T-helper 17 cell (primary cell): ENCODE results near the gene UNC79. TPM values are rescaled to one million over a fixed set of nuclear protein-coding genes. Genes with fewer than 3 reads are reported as not detected.

ENCODE experiments used
- ATAC-seq: fragments of 150-1000 bp; cut with Tn5 transposase; 2 replicates; pipeline ENCODE4 v1.10.0; 2021; ENCODE audit warnings: mild to moderate bottlenecking, moderate library complexity
- DNase-seq, 3 donors: peaks; one replicate each; pipeline versions ENCODE4 v3.0.0 to v3.0.0-alpha.2; 2020 to 2021
- H3K9me3 ChIP-seq: one replicate; pipeline ENCODE4 v1.7.0; 2013; ENCODE audit warnings: low read length, mild to moderate bottlenecking; ENCODE audit not compliant: control insufficient read depth, poor library complexity, severe bottlenecking
- H3K27ac Mint-ChIP-seq: one replicate; pipeline ENCODE4 v1.8.0; 2022; ENCODE audit warnings: mild to moderate bottlenecking, moderate library complexity, mixed read lengths
- H3K27me3 Mint-ChIP-seq: one replicate; pipeline ENCODE4 v1.8.0; 2022; ENCODE audit warnings: mixed read lengths
- H3K36me3 Mint-ChIP-seq: one replicate; pipeline ENCODE4 v1.8.0; 2022; ENCODE audit warnings: low read depth, mixed read lengths
- H3K4me1 Mint-ChIP-seq: one replicate; pipeline ENCODE4 v1.8.0; 2022; ENCODE audit warnings: mild to moderate bottlenecking, mixed read lengths
- H3K4me3 Mint-ChIP-seq: one replicate; pipeline ENCODE4 v1.8.0; 2022; ENCODE audit warnings: mild to moderate bottlenecking, moderate library complexity, mixed read lengths
- total RNA-seq, 4 donors: library from RNA in 2 of 4; stranded (reverse) in 2 of 4; gene quantifications; one replicate each; pipeline ENCODE4 v1.2.3 and lab custom pipeline; 2022 to 2026

Gene UNC79
- total RNA-seq, 2 donors from 2014 or later: not detected

GRCh38 chr14:93665169-93665568 is 234.4 kb downstream of the UNC79 start:
- Mint-ChIP-seq H3K27me3 (peaks cover under 1% of the 10 kb centered on the region), H3K27ac (no peak overlapping the region), H3K4me1 (no peaks in the 10 kb centered on the region), H3K4me3 (no peak overlapping the region), H3K36me3 (no peaks in the 10 kb centered on the region)
- no peaks in the 10 kb centered on the region for H3K9me3 ChIP-seq
- DNase-seq (no peak), ATAC-seq (no peak)

DNA sequence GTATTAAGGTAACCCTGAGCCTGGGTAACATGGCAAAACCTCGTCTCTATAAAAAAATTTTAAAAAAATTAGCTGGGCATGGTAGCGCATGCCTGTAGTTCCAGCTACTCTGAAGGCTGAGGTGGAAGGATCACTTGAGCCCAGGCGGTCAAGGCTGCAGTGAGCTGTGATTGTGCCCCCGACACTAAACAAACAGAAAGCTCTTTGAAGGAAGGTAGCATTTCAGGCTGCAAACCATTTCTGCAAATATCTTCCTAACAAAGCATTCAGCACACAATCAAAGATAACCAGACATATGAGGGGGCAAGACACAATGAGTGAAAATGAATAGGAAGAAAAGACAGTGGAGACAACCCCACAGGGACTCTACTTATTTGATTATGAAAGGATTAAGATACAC is 238.9 kb downstream of the UNC79 start:
- peaks cover 14% of the 10 kb centered on the region for H3K27me3 Mint-ChIP-seq
- no peaks in the 10 kb centered on the region for H3K9me3 ChIP-seq
- no peak overlapping the region for H3K4me3 Mint-ChIP-seq
- no peak overlapping the region for H3K27ac Mint-ChIP-seq
- no peaks in the 10 kb centered on the region for H3K36me3 Mint-ChIP-seq
- ATAC-seq: no peak
- H3K4me1 Mint-ChIP-seq: no peaks in the 10 kb centered on the region
- DNase-seq: no peak

DNA sequence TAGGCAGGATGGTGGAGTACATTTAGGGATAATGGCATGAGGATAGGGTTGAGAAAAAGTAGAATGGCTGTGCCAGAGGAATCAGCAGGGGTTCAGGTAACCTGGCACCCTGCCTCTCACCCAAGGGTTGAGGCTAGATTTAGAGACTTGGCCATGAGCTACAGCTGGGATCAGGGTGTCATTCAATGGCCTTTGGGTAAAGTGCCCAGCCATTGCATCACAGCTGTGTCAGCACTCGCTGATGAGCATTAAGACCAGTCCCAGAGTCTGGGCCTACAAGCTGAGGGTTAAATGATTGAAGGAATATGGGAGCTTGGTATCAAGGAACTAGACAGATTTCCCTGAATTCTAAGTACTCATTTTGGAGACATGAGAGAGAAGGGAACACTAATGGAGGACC is 243.6 kb downstream of the UNC79 start:
- Mint-ChIP-seq H3K27ac (no peak overlapping the region), H3K36me3 (no peaks in the 10 kb centered on the region), H3K27me3 (peaks cover 26% of the 10 kb centered on the region), H3K4me1 (no peaks in the 10 kb centered on the region), H3K4me3 (no peak overlapping the region)
- ATAC-seq (no peak), DNase-seq (no peak)
- H3K9me3 ChIP-seq: no peaks in the 10 kb centered on the region

DNA sequence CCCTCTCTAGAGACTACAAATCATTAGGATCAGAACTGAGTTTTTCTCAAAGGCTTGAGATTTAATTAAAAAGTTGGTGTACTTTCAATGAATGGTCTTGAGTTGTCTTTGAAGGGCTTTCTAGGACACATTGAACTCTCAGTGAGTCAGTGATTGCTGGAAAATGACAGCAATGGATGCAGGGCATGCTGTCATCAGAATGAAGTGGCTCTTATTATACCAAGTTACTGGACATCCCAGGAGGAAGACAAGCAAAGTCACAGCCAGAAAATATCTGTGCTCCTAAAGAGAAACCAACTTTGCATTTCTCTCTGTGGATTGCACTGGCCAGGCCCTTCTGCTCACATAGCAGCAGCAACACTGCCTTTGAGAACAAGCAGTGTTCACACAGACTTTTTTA is 244.9 kb downstream of the UNC79 start:
- H3K36me3 Mint-ChIP-seq: no peaks in the 10 kb centered on the region
- H3K9me3 ChIP-seq: no peaks in the 10 kb centered on the region
- peaks cover 36% of the 10 kb centered on the region for H3K27me3 Mint-ChIP-seq
- H3K27ac Mint-ChIP-seq: no peak overlapping the region
- ATAC-seq (no peak), DNase-seq (no peak)
- H3K4me3 Mint-ChIP-seq: no peak overlapping the region
- no peaks in the 10 kb centered on the region for H3K4me1 Mint-ChIP-seq

- no peak for DNase-seq
- H3K27ac Mint-ChIP-seq: no peak overlapping the region
These were observed 245.7 kb downstream of the UNC79 start for GRCh38 chr14:93676416-93676958.

GRCh38 chr14:93682459-93682858 is 251.7 kb downstream of the UNC79 start:
- no peak for ATAC-seq
- DNase-seq: no peak
- no peaks in the 10 kb centered on the region for H3K36me3 Mint-ChIP-seq
- H3K27ac Mint-ChIP-seq: no peak overlapping the region
- H3K27me3 Mint-ChIP-seq: peaks cover 49% of the 10 kb centered on the region
- H3K9me3 ChIP-seq: no peaks in the 10 kb centered on the region
- H3K4me3 Mint-ChIP-seq: no peak overlapping the region
- no peaks in the 10 kb centered on the region for H3K4me1 Mint-ChIP-seq

More at GRCh38 chr14:93676416-93676958, 245.7 kb downstream of the UNC79 start:
- Mint-ChIP-seq H3K36me3 (no peaks in the 10 kb centered on the region), H3K27me3 (peaks cover 41% of the 10 kb centered on the region), H3K4me3 (no peak overlapping the region), H3K4me1 (no peaks in the 10 kb centered on the region)
- ATAC-seq: no peak
- no peaks in the 10 kb centered on the region for H3K9me3 ChIP-seq

DNA sequence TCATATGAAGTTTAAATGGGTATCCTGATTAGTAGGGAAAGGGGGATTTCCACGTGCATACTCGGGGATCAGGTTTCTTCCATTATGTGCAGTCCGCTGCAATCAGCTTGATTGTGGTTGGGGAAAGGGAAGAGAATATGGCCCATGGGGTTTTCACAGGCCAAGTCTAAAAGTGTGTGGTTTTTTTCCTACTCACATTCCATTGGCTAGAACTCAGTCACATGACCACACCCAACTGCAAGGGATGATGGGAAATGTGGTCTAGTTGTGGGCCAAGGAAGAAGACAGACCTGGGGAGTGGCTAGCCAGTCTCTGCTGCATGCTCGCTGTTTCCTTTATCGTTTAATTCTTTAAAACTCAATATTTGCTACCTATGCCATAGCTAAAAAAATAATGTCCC is 252.5 kb downstream of the UNC79 start:
- Mint-ChIP-seq H3K4me1 (no peaks in the 10 kb centered on the region), H3K36me3 (no peaks in the 10 kb centered on the region), H3K27me3 (peaks cover 57% of the 10 kb centered on the region), H3K27ac (no peak overlapping the region), H3K4me3 (no peak overlapping the region)
- DNase-seq (no peak), ATAC-seq (no peak)
- H3K9me3 ChIP-seq: no peaks in the 10 kb centered on the region

GRCh38 chr14:93685121-93685895 is 254.6 kb downstream of the UNC79 start:
- H3K4me3 Mint-ChIP-seq: no peak overlapping the region
- no peaks in the 10 kb centered on the region for H3K9me3 ChIP-seq
- H3K36me3 Mint-ChIP-seq: no peaks in the 10 kb centered on the region
- no peaks in the 10 kb centered on the region for H3K4me1 Mint-ChIP-seq
- H3K27ac Mint-ChIP-seq: no peak overlapping the region
- ATAC-seq (no peak), DNase-seq (no peak)
- H3K27me3 Mint-ChIP-seq: peaks cover 46% of the 10 kb centered on the region

GRCh38 chr14:93686268-93686667 is 255.5 kb downstream of the UNC79 start:
- Mint-ChIP-seq H3K36me3 (no peaks in the 10 kb centered on the region), H3K27me3 (peaks cover 44% of the 10 kb centered on the region), H3K27ac (no peak overlapping the region), H3K4me3 (no peak overlapping the region), H3K4me1 (no peaks in the 10 kb centered on the region)
- ATAC-seq: no peak
- H3K9me3 ChIP-seq: no peaks in the 10 kb centered on the region
- no peak for DNase-seq

GRCh38 chr14:93688239-93688666 is 257.5 kb downstream of the UNC79 start:
- no peaks in the 10 kb centered on the region for H3K36me3 Mint-ChIP-seq
- no peak overlapping the region for H3K27ac Mint-ChIP-seq
- DNase-seq (no peak), ATAC-seq (no peak)
- H3K4me3 Mint-ChIP-seq: no peak overlapping the region
- no peaks in the 10 kb centered on the region for H3K9me3 ChIP-seq
- no peaks in the 10 kb centered on the region for H3K4me1 Mint-ChIP-seq
- H3K27me3 Mint-ChIP-seq: peaks cover 42% of the 10 kb centered on the region

GRCh38 chr14:93688820-93689219 is 258.1 kb downstream of the UNC79 start:
- DNase-seq: no peak
- H3K4me1 Mint-ChIP-seq: no peaks in the 10 kb centered on the region
- no peaks in the 10 kb centered on the region for H3K36me3 Mint-ChIP-seq
- H3K9me3 ChIP-seq: no peaks in the 10 kb centered on the region
- H3K27me3 Mint-ChIP-seq: peaks cover 42% of the 10 kb centered on the region
- no peak for ATAC-seq
- no peak overlapping the region for H3K4me3 Mint-ChIP-seq
- no peak overlapping the region for H3K27ac Mint-ChIP-seq

DNA sequence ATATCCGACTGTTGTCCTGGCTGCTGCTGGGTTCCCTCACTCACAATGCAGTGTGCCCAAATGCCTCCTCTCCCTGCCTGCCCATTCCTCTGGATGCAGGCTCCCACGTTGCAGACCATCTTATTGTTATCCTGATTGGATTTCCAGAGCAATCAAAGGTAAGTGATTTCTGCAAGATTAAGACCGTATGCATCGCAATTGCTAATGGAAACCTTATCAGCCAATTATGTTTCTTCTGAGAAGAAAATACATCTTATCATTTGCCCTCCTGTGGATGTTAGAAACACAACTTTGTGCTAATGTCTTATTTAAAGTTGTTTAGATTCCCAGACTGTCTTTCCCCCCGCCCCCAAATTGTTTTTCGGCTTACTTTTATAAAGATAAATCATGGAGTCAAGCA is 259.4 kb downstream of the UNC79 start:
- Mint-ChIP-seq H3K4me1 (no peaks in the 10 kb centered on the region), H3K27me3 (peaks cover 37% of the 10 kb centered on the region), H3K36me3 (no peaks in the 10 kb centered on the region), H3K27ac (no peak overlapping the region), H3K4me3 (no peak overlapping the region)
- DNase-seq (no peak), ATAC-seq (no peak)
- H3K9me3 ChIP-seq: no peaks in the 10 kb centered on the region

DNA sequence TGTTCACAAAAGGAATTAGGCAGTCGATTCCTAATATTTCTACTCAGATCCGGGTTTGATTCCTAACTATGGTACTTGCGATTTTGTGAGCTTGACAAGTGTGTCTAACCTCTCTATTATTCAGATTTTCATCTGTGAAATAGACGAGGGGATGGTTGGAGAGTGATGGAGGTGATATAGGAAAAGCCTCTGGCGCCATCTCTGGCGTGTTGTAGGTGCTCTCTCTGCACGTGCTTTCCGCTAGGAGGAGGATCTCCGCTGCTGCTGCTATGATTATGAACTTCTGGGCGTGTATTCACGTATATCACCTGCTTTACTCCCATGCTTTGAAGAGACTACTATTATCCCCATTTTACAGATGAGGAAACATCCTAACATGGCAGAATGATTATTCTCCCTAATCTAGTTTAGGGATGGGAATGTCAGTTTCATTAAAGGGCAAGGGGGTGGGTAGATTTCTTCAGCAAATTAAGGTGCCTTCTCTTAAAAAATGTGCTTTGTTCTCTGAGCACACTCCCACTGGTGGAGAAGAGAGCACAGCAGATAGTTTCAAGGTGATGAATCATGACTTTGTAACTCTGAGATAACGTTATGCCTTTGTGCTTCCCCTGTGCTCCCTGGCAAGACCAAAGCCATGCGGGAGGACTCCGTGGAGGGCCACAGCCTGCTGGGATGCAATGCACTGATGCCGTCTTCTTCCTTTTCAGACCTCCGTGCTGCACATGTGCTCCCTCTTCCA is 260.5 kb downstream of the UNC79 start:
- H3K27me3 Mint-ChIP-seq: peaks cover 29% of the 10 kb centered on the region
- ATAC-seq (no peak), DNase-seq (no peak)
- no peaks in the 10 kb centered on the region for H3K9me3 ChIP-seq
- no peak overlapping the region for H3K27ac Mint-ChIP-seq
- H3K4me1 Mint-ChIP-seq: no peaks in the 10 kb centered on the region
- no peak overlapping the region for H3K4me3 Mint-ChIP-seq
- peaks cover 2% of the 10 kb centered on the region for H3K36me3 Mint-ChIP-seq
